Measurements from ENCODE around the gene RPUSD4.

GRCh38 chr11:126257144-126257543 lies 45.7 kb upstream of the RPUSD4 start:
- TF ChIP-seq CTCF (IDR thresholded peaks at IDR 0.05), result no peak
- no peak for TF ChIP-seq EZH2 (IDR thresholded peaks at IDR 0.05; ENCODE audit: borderline replicate concordance, insufficient read depth, low read depth, low read length, poor library complexity, severe bottlenecking)

All from B cell (primary cell).